A673 (cell line): ENCODE measurements around the gene DHRS13.

Source experiments
- EZH2 ChIP-seq: fragments of 200-600 bp; sonication (generic); IDR thresholded peaks from 2 replicates; pipeline ENCODE4 v1.6.1; 2017; ENCODE audit warnings: borderline replicate concordance, low read depth, mild to moderate bottlenecking, mixed read lengths, antibody characterized with exemption, low read length; ENCODE audit not compliant: poor library complexity, severe bottlenecking
- TF ChIP-seq, protein P1 (sequence below): fragments of 300-800, 200-600 bp; sonication (generic); conservative IDR thresholded peaks from 2 replicates; pipeline ENCODE4 v1.5.1; 2017; ENCODE audit warnings: low read depth, mild to moderate bottlenecking, antibody characterized with exemption, low read length, moderate library complexity, mixed read lengths

DNA sequence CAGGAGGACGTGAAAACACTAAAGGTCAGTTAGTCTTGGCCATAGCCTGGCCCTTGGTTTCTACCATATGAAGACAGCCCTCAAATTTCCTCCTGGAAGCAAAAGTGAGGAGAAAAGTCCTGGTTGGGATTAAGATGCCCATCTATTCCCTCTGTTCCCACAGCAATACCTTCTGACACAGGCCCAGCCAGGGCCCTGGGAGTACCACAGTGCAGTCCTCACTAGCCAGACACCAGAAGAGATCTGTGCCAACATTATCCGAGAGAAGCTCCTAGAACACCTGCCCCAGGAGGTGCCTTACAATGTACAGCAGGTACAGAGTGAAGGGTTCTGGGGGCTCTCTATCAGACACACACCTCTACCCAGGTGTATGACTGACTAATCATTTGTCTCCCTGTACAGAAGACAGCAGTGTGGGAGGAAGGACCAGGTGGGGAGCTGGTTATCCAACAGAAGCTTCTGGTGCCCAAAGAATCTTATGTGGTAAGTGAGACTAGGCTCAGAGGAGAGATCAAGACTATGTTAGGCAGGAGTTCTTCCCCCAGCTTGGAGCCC lies 44.0 kb downstream of the DHRS13 start:
- TF ChIP-seq, protein P1, sequence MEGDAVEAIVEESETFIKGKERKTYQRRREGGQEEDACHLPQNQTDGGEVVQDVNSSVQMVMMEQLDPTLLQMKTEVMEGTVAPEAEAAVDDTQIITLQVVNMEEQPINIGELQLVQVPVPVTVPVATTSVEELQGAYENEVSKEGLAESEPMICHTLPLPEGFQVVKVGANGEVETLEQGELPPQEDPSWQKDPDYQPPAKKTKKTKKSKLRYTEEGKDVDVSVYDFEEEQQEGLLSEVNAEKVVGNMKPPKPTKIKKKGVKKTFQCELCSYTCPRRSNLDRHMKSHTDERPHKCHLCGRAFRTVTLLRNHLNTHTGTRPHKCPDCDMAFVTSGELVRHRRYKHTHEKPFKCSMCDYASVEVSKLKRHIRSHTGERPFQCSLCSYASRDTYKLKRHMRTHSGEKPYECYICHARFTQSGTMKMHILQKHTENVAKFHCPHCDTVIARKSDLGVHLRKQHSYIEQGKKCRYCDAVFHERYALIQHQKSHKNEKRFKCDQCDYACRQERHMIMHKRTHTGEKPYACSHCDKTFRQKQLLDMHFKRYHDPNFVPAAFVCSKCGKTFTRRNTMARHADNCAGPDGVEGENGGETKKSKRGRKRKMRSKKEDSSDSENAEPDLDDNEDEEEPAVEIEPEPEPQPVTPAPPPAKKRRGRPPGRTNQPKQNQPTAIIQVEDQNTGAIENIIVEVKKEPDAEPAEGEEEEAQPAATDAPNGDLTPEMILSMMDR: no peak
- TF ChIP-seq EZH2: no peak
